Tibial nerve (tissue), 4 donors: Measurements from ENCODE around the gene TSHZ2.

Source experiments
- EP300 ChIP-seq, 2 donors: sonication (generic); formaldehyde crosslinking; IDR thresholded peaks; one replicate each; pipeline ENCODE4 v1.6.1; 2017; ENCODE audit warnings: antibody characterized with exemption in 2 of 2, mild to moderate bottlenecking in 1 of 2
- TF ChIP-seq, protein P1 (sequence below), 5 experiments: fragments of 200-600 bp in 3 of 5; fragments of 450-650 bp in 2 of 5; sonication (generic) in 3 of 5; IDR thresholded peaks; one replicate each; pipeline ENCODE4 v1.5.1; 2016 to 2019; ENCODE audit warnings: antibody characterized with exemption in 5 of 5, mild to moderate bottlenecking in 3 of 5, moderate library complexity in 2 of 5

GRCh38 chr20:53319716-53320115 is 347.6 kb downstream of the TSHZ2 start:
- TF ChIP-seq EP300 (IDR thresholded peaks at IDR 0.05), result no peak
- TF ChIP-seq, protein P1, sequence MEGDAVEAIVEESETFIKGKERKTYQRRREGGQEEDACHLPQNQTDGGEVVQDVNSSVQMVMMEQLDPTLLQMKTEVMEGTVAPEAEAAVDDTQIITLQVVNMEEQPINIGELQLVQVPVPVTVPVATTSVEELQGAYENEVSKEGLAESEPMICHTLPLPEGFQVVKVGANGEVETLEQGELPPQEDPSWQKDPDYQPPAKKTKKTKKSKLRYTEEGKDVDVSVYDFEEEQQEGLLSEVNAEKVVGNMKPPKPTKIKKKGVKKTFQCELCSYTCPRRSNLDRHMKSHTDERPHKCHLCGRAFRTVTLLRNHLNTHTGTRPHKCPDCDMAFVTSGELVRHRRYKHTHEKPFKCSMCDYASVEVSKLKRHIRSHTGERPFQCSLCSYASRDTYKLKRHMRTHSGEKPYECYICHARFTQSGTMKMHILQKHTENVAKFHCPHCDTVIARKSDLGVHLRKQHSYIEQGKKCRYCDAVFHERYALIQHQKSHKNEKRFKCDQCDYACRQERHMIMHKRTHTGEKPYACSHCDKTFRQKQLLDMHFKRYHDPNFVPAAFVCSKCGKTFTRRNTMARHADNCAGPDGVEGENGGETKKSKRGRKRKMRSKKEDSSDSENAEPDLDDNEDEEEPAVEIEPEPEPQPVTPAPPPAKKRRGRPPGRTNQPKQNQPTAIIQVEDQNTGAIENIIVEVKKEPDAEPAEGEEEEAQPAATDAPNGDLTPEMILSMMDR (IDR thresholded peaks at IDR 0.05), result no peak
